ENCODE measurements around the gene RDH12. TPM values are rescaled to one million over a fixed set of nuclear protein-coding genes. Genes with fewer than 3 reads are reported as not detected.

The RDH12 gene
- total RNA-seq, 4 donors from 2014 or later = 27.3 to 99.8 (median 81.8) TPM

GRCh38 chr14:67695394-67695949 lies 6.2 kb upstream of the RDH12 start, which contains the start of gene RDH11:
RDH11 (minus strand) TSS chr14:67695764; CDS start chr14:67695703, 61 bp downstream.
- no peak for TF ChIP-seq CTCF (IDR thresholded peaks at IDR 0.05)
- peak in 2 of 3 donors; percentile 41 to 71 for TF ChIP-seq POLR2AphosphoS5 (IDR thresholded peaks at IDR 0.05)
- TF ChIP-seq POLR2A (IDR thresholded peaks at IDR 0.05) = peak in 1 of 2 donors; percentile 16
- TF ChIP-seq EP300 (IDR thresholded peaks at IDR 0.05) = no peak
- WGBS = 0% methylated on average over 22 of the region's 25 CpGs
- DNase-seq (ENCODE audit: low spot score in 2 of 2) = peak; percentile 93 to 94
- peaks cover 11% of the 10 kb centered on the region for H3K36me3 ChIP-seq
- H3K27me3 ChIP-seq = no peaks in the 10 kb centered on the region
- peak within 1 kb of the TSS; percentile 81 for H3K27ac ChIP-seq
- H3K9me3 ChIP-seq = no peaks in the 10 kb centered on the region
- H3K4me1 ChIP-seq = peaks cover 9% of the 10 kb centered on the region
- peak within 1 kb of the TSS; percentile 80 for H3K4me3 ChIP-seq

- WGBS = 75% methylated on average over 4 of the region's 4 CpGs
- peak overlapping the region; percentile 30 for H3K27ac ChIP-seq
- no peaks in the 10 kb centered on the region for H3K27me3 ChIP-seq
- H3K9me3 ChIP-seq = no peaks in the 10 kb centered on the region
- H3K4me1 ChIP-seq = peaks cover 9% of the 10 kb centered on the region
- H3K4me3 ChIP-seq = no peak overlapping the region
- no peak for DNase-seq (ENCODE audit: low spot score in 2 of 2)
- TF ChIP-seq EP300 (IDR thresholded peaks at IDR 0.05) = no peak
- no peak for TF ChIP-seq POLR2AphosphoS5 (IDR thresholded peaks at IDR 0.05)
- no peak for TF ChIP-seq CTCF (IDR thresholded peaks at IDR 0.05)
- no peak for TF ChIP-seq POLR2A (IDR thresholded peaks at IDR 0.05)
- no peaks in the 10 kb centered on the region for H3K36me3 ChIP-seq
Observed at GRCh38 chr14:67697006-67697405, 4.7 kb upstream of the RDH12 start.

- 79% methylated on average over 1 of the region's 1 CpG for WGBS
- no peak overlapping the region for H3K27ac ChIP-seq
- no peak for TF ChIP-seq CTCF (IDR thresholded peaks at IDR 0.05)
- no peak for TF ChIP-seq POLR2AphosphoS5 (IDR thresholded peaks at IDR 0.05)
- TF ChIP-seq EP300 (IDR thresholded peaks at IDR 0.05) = no peak
- no peak for TF ChIP-seq POLR2A (IDR thresholded peaks at IDR 0.05)
Observed at GRCh38 chr14:67698179-67698578, 3.5 kb upstream of the RDH12 start.

GRCh38 chr14:67703997-67704396 lies 2.3 kb downstream of the RDH12 start:
- Histone ChIP-seq H3K9me3 (no peaks in the 10 kb centered on the region), H3K36me3 (no peaks in the 10 kb centered on the region), H3K4me1 (peaks cover 3% of the 10 kb centered on the region), H3K27ac (no peak overlapping the region), H3K27me3 (no peaks in the 10 kb centered on the region), H3K4me3 (no peak overlapping the region)
- no peak for TF ChIP-seq CTCF (IDR thresholded peaks at IDR 0.05)
- no peak for TF ChIP-seq POLR2A (IDR thresholded peaks at IDR 0.05)
- no peak for DNase-seq (ENCODE audit: low spot score in 2 of 2)
- 42% methylated on average over 3 of the region's 3 CpGs for WGBS

More at GRCh38 chr14:67698179-67698578, 3.5 kb upstream of the RDH12 start:
- no peak for DNase-seq (ENCODE audit: low spot score in 2 of 2)
- peaks cover 9% of the 10 kb centered on the region for H3K4me1 ChIP-seq
- H3K4me3 ChIP-seq = no peak overlapping the region
- H3K27me3 ChIP-seq = no peaks in the 10 kb centered on the region
- no peaks in the 10 kb centered on the region for H3K9me3 ChIP-seq
- no peaks in the 10 kb centered on the region for H3K36me3 ChIP-seq

- DNase-seq (ENCODE audit: low spot score in 2 of 2) = no peak
- H3K4me3 ChIP-seq = no peak overlapping the region
- H3K27me3 ChIP-seq = no peaks in the 10 kb centered on the region
- H3K9me3 ChIP-seq = no peaks in the 10 kb centered on the region
- TF ChIP-seq POLR2A (IDR thresholded peaks at IDR 0.05) (no peak), CTCF (IDR thresholded peaks at IDR 0.05) (peak; percentile 57 to 60)
- no peaks in the 10 kb centered on the region for H3K36me3 ChIP-seq
- peaks cover 3% of the 10 kb centered on the region for H3K4me1 ChIP-seq
- WGBS = 0% methylated on average over 3 of the region's 3 CpGs
- no peak overlapping the region for H3K27ac ChIP-seq
Observed at GRCh38 chr14:67704484-67705089, 2.9 kb downstream of the RDH12 start.

All from suprapubic skin (tissue), 4 donors.